CD4-positive, CD25-positive, alpha-beta regulatory T cell (primary cell): ENCODE data around the gene ATP6V1E1. TPM values are rescaled to one million over a fixed set of nuclear protein-coding genes. Genes with fewer than 3 reads are reported as not detected.
A peak's percentile ranks its signal among the peaks of the same experiment; 100 is the strongest.

ENCODE experiments used
- ATAC-seq, 2 donors: fragments of 150-1000 bp; cut with Tn5 transposase; one replicate each; pipeline ENCODE4 v1.10.0; 2021; ENCODE audit warnings: low read depth in 2 of 2, moderate number of reproducible peaks in 2 of 2, moderate library complexity in 1 of 2
- DNase-seq, 3 donors: peaks; one replicate each; pipeline versions ENCODE4 v3.0.0 to v3.0.0-alpha.2; 2012 to 2022; ENCODE audit warnings: mixed read lengths in 1 of 3
- H3K27ac ChIP-seq: one replicate; pipeline ENCODE4 v1.7.0; 2013; ENCODE audit warnings: mild to moderate bottlenecking, low read length; ENCODE audit not compliant: insufficient read depth, poor library complexity, severe bottlenecking
- H3K27me3 ChIP-seq: one replicate; pipeline ENCODE4 v1.7.0; 2013; ENCODE audit warnings: low read length; ENCODE audit not compliant: control insufficient read depth, insufficient read depth
- H3K36me3 ChIP-seq: one replicate; pipeline ENCODE4 v1.7.0; 2013; ENCODE audit warnings: mild to moderate bottlenecking, low read length, moderate library complexity; ENCODE audit not compliant: control insufficient read depth, insufficient read depth
- H3K4me1 ChIP-seq: 2 replicates; pipeline ENCODE4 v1.7.0; 2013; ENCODE audit warnings: mild to moderate bottlenecking, low read length; ENCODE audit not compliant: insufficient read depth, control insufficient read depth, poor library complexity, severe bottlenecking
- H3K4me3 ChIP-seq: one replicate; pipeline ENCODE4 v1.7.0; 2013; ENCODE audit warnings: low read depth, mild to moderate bottlenecking, low read length, moderate library complexity
- H3K9me3 ChIP-seq, 2 experiments: 1 replicate in 1 of 2; 2 replicates in 1 of 2; pipeline ENCODE4 v1.7.0; 2013; ENCODE audit warnings: low read length in 2 of 2, mild to moderate bottlenecking in 1 of 2, moderate library complexity in 1 of 2; ENCODE audit not compliant: control insufficient read depth in 2 of 2
- H3K27ac Mint-ChIP-seq, 3 donors: one replicate each; pipeline ENCODE4 v1.8.0; 2020 to 2022; ENCODE audit warnings: mild to moderate bottlenecking in 3 of 3, mixed read lengths in 3 of 3, moderate library complexity in 2 of 3
- H3K27me3 Mint-ChIP-seq: one replicate; pipeline ENCODE4 v1.8.0; 2022; ENCODE audit warnings: mild to moderate bottlenecking, mixed read lengths
- H3K36me3 Mint-ChIP-seq: one replicate; pipeline ENCODE4 v1.8.0; 2020; ENCODE audit warnings: mixed read lengths
- H3K4me1 Mint-ChIP-seq, 4 donors: one replicate each; pipeline ENCODE4 v1.8.0; 2020 to 2022; ENCODE audit warnings: mixed read lengths in 4 of 4, mild to moderate bottlenecking in 1 of 4
- H3K4me3 Mint-ChIP-seq, 4 donors: one replicate each; pipeline ENCODE4 v1.8.0; 2020 to 2022; ENCODE audit warnings: mild to moderate bottlenecking in 4 of 4, mixed read lengths in 4 of 4, moderate library complexity in 3 of 4
- H3K9me3 Mint-ChIP-seq, 7 donors: one replicate each; pipeline ENCODE4 v1.8.0; 2020 to 2022; ENCODE audit warnings: mixed read lengths in 7 of 7, mild to moderate bottlenecking in 3 of 7, moderate library complexity in 2 of 7
- polyA plus RNA-seq, 4 donors: library from polyadenylated mRNA; unstranded; fragments of 300-500 nt; fragmentation: Illumina TruSeq; gene quantifications; one replicate each; pipeline ENCODE4 v1.2.3, GENCODE V29; 2021
- total RNA-seq: library from RNA; stranded (reverse); gene quantifications from one replicate; pipeline ENCODE4 v1.2.3, GENCODE V29; 2022

ATP6V1E1 gene
- total and polyA plus RNA-seq, 5 donors from 2014 or later: 68.6 to 138 (median 124) TPM

DNA sequence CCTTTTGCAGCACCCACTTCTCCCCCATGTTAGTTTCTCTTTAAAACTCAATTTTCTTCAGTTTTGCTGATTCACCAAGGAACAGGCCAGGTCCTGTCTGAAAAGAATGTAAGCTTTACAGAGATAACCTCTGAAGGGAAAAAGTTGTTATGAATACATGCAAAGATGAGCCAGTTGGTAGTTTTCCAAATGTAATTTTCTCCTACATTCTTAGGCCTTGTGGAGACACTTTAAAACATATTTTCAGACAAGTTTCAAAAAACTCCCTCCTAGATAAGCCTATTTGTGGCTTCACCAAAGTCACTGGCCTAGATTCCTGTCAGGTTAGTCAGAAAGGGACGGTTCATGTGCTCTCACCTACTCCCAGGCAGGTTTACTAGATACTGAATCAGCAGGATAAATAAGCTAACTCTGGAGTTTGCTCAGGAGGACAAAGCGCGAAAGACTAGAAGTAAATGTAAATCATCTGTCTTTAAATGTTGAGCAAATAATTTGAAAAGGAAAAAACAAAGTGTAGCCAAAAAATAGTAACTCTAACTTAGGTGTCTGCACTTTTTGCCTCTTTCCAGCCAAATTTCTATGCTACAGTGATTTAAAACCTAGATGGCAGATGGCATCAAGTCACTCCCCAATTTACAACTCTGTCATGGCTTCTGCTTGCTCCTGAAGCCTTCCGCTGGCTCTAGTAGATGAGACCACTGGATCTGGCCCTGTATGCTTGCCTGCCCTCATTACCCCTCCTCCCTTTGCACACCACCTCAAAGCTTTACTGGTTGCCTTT, 4.9 kb upstream of the ATP6V1E1 start:
- H3K36me3 Mint-ChIP-seq: no peaks in the 10 kb centered on the region
- ATAC-seq (no peak), DNase-seq (no peak)
- Histone ChIP-seq H3K27me3 (no peaks in the 10 kb centered on the region), H3K4me3 (no peak overlapping the region), H3K27ac (no peak overlapping the region), H3K4me1 (peaks cover 13% of the 10 kb centered on the region), H3K36me3 (no peaks in the 10 kb centered on the region), H3K9me3 (no peaks in the 10 kb centered on the region)
- no peaks in the 10 kb centered on the region for H3K9me3 Mint-ChIP-seq
- H3K27ac Mint-ChIP-seq: no peak overlapping the region
- H3K27me3 Mint-ChIP-seq: no peaks in the 10 kb centered on the region
- H3K4me3 Mint-ChIP-seq: peak overlapping the region in 1 of 4 donors; percentile 13
- H3K4me1 Mint-ChIP-seq: peaks cover 6 to 27% (median 16%) of the 10 kb centered on the region in 4 donors

DNA sequence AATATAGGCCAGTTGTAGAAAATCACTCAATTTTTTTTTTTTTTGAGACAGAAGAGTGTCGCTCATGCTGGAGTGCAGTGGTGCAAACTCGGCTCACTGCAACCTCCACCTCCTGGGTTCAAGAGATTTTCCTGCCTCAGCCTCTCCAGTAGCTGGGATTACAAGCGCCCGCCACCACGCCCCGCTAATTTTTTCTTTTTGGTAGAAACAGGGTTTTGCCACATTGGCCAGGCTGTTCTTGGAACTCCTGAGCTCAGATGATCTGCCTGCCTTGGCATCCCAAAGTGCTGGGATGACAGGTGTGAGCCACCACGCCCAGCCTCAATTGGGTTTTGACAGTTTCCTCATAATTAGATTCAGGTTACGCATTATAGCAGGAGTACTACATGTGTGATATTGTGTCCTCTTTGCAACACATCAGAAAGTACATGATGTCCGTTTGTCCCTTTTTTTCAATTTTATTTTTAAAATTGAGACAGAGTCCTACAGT, 2.6 kb upstream of the ATP6V1E1 start:
- no peak for DNase-seq
- Mint-ChIP-seq H3K4me3 (peak overlapping the region in 2 of 4 donors; percentile 51 to 75), H3K27ac (peak overlapping the region in 1 of 3 donors; percentile 57)

DNA sequence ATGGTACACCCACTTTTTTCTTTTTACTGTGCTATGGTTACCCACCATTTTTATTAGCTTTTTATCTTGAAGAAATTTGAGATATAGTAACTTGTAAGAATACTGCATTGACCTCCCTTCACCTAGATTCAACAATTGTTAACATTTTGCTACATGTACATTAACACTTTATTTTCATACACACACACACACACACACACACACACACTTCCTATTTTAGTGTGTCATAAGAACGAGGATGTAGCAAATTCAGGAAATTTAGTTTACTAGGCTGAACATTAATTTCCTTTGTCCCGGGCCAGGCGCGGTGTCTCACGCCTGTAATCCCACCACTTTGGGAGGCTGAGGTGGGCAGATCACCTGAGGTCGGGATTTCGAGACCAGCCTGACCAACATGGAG, 1.1 kb upstream of the ATP6V1E1 start:
- DNase-seq (peak in 1 of 3 donors; percentile 4), ATAC-seq (no peak)
- no peaks in the 10 kb centered on the region for H3K9me3 ChIP-seq
- peak overlapping the region; percentile 23 to 99 (median 98) for H3K27ac Mint-ChIP-seq
- no peaks in the 10 kb centered on the region for H3K27me3 ChIP-seq
- H3K36me3 ChIP-seq: no peaks in the 10 kb centered on the region
- H3K4me3 Mint-ChIP-seq: peak overlapping the region; percentile 52 to 99 (median 95)
- H3K27me3 Mint-ChIP-seq: no peaks in the 10 kb centered on the region
- H3K9me3 Mint-ChIP-seq: no peaks in the 10 kb centered on the region
- H3K27ac ChIP-seq: peak overlapping the region; percentile 93
- peak overlapping the region; percentile 99 for H3K4me3 ChIP-seq
- peaks cover 24% of the 10 kb centered on the region for H3K4me1 ChIP-seq
- peaks cover 0 to 40% (median 18%) of the 10 kb centered on the region in 4 donors for H3K4me1 Mint-ChIP-seq
- peaks cover 3% of the 10 kb centered on the region for H3K36me3 Mint-ChIP-seq

More for the DNA sequence above, 2.6 kb upstream of the ATP6V1E1 start:
- no peak overlapping the region for H3K4me3 ChIP-seq
- no peaks in the 10 kb centered on the region for H3K27me3 Mint-ChIP-seq
- H3K27ac ChIP-seq: no peak overlapping the region
- no peaks in the 10 kb centered on the region for H3K36me3 ChIP-seq
- ATAC-seq: no peak
- H3K9me3 ChIP-seq: no peaks in the 10 kb centered on the region
- no peaks in the 10 kb centered on the region for H3K9me3 Mint-ChIP-seq
- H3K27me3 ChIP-seq: no peaks in the 10 kb centered on the region
- H3K4me1 ChIP-seq: peaks cover 16% of the 10 kb centered on the region
- peaks cover 0 to 27% (median 9%) of the 10 kb centered on the region in 4 donors for H3K4me1 Mint-ChIP-seq
- no peaks in the 10 kb centered on the region for H3K36me3 Mint-ChIP-seq

DNA sequence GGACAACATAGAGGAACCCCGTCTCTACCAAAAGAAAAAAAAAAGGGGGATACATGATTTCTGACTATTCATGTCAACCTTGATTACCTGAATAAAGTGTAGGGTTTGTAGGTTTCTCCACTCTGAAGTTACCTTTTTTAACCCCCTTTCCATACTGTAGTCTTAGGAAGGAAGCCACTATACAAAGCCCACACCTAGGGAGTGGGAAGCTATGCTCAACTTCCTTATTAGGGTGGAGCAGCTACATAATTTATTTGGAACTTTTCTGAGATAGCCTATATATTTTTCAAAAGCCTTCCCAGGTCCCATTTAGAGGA, 582 bp upstream of the ATP6V1E1 start:
- Histone ChIP-seq H3K4me1 (peaks cover 24% of the 10 kb centered on the region), H3K4me3 (peak overlapping the region; percentile 99), H3K27ac (peak overlapping the region; percentile 93), H3K27me3 (no peaks in the 10 kb centered on the region), H3K9me3 (no peaks in the 10 kb centered on the region), H3K36me3 (no peaks in the 10 kb centered on the region)
- DNase-seq (no peak), ATAC-seq (no peak)
- peaks cover under 1 to 45% (median 20%) of the 10 kb centered on the region in 4 donors for H3K4me1 Mint-ChIP-seq
- H3K4me3 Mint-ChIP-seq: peak overlapping the region; percentile 93 to 99 (median 98)
- H3K9me3 Mint-ChIP-seq: no peaks in the 10 kb centered on the region
- peaks cover 4% of the 10 kb centered on the region for H3K36me3 Mint-ChIP-seq
- H3K27me3 Mint-ChIP-seq: no peaks in the 10 kb centered on the region
- H3K27ac Mint-ChIP-seq: peak overlapping the region; percentile 98 to 100 (median 99)

DNA sequence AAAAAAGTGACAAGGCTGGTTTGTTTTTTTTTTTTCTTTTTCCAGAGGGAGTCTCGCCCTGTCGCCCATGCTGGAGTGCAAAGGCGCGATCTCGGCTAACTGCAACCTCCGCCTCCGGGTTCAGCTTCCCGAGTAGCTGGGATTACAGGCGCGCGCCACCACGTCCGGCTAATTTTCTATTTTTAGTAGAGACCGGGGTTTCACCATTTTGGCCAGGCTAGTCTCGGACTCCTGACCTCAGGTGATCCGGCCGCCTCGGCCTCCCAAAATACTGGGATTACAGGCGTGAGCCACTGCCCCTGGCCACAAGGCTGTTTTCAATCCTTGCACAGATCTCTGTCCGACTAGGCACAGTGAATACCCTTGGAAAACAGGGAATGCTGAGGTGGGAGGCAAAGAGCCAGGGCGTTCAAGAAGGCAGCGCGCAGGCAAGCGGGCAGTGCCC, 566 bp downstream of the ATP6V1E1 start:
- H3K36me3 ChIP-seq: peaks cover 5% of the 10 kb centered on the region
- Mint-ChIP-seq H3K9me3 (no peaks in the 10 kb centered on the region), H3K27ac (peak overlapping the region; percentile 98 to 100 (median 99)), H3K36me3 (peaks cover 4% of the 10 kb centered on the region), H3K27me3 (no peaks in the 10 kb centered on the region), H3K4me1 (peaks cover 5 to 55% (median 26%) of the 10 kb centered on the region in 4 donors), H3K4me3 (peak overlapping the region; percentile 93 to 99 (median 98))
- H3K27me3 ChIP-seq: no peaks in the 10 kb centered on the region
- DNase-seq (no peak), ATAC-seq (no peak)
- peaks cover 24% of the 10 kb centered on the region for H3K4me1 ChIP-seq
- no peaks in the 10 kb centered on the region for H3K9me3 ChIP-seq
- H3K27ac ChIP-seq: peak overlapping the region; percentile 93
- H3K4me3 ChIP-seq: peak overlapping the region; percentile 99

DNA sequence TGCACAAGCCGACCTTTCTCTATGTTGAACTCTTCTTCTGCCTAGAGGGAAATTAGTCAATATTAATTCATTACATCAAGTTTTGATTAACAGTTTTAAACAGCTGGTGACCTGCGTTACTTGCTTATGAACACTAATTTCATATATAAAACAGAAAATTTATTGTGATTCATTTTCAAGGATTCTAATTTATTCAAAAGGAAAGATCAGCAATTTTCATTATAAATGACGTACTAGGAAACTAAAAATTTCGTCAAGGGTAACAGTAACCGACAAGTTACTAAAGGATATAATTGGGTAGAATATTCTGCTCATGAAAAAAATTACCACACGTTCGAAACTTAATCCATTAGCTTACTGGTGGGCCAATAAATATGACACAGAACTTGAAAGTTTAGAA, 15.3 kb downstream of the ATP6V1E1 start:
- H3K27me3 Mint-ChIP-seq: no peaks in the 10 kb centered on the region
- Histone ChIP-seq H3K9me3 (no peaks in the 10 kb centered on the region), H3K36me3 (peaks cover 58% of the 10 kb centered on the region), H3K4me1 (no peaks in the 10 kb centered on the region), H3K27ac (no peak overlapping the region), H3K4me3 (no peak overlapping the region), H3K27me3 (no peaks in the 10 kb centered on the region)
- H3K9me3 Mint-ChIP-seq: no peaks in the 10 kb centered on the region
- no peak for ATAC-seq
- DNase-seq: no peak
- H3K4me1 Mint-ChIP-seq: peaks cover 5 to 24% (median 15%) of the 10 kb centered on the region in 4 donors
- no peak overlapping the region for H3K4me3 Mint-ChIP-seq
- peaks cover 19% of the 10 kb centered on the region for H3K36me3 Mint-ChIP-seq
- no peak overlapping the region for H3K27ac Mint-ChIP-seq

DNA sequence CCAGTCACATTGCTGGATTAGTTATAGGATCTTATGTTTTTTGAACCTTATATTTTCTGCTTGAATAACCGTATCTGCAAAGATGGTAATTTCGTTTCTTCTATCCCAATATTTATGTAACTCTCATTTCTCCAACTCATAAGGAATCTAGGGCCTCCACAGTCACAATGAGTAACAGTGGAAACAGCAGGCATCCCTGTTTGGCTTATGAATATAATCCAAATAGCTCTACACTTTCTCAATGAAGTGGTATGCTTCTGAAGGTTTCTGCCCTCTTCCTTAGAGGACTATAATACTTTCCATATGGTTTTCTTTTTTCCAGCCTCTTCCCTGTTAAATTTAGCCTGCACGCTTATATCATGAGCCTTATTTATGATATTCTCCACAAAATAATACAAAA, 16.5 kb downstream of the ATP6V1E1 start:
- peaks cover 16% of the 10 kb centered on the region for H3K36me3 Mint-ChIP-seq
- H3K27ac Mint-ChIP-seq: no peak overlapping the region
- no peak overlapping the region for H3K27ac ChIP-seq
- H3K4me3 Mint-ChIP-seq: no peak overlapping the region
- DNase-seq (no peak), ATAC-seq (no peak)
- no peaks in the 10 kb centered on the region for H3K4me1 ChIP-seq
- H3K9me3 ChIP-seq: no peaks in the 10 kb centered on the region
- no peak overlapping the region for H3K4me3 ChIP-seq
- H3K9me3 Mint-ChIP-seq: no peaks in the 10 kb centered on the region
- H3K4me1 Mint-ChIP-seq: peaks cover 5 to 22% (median 15%) of the 10 kb centered on the region in 4 donors
- H3K27me3 Mint-ChIP-seq: no peaks in the 10 kb centered on the region
- peaks cover 56% of the 10 kb centered on the region for H3K36me3 ChIP-seq
- no peaks in the 10 kb centered on the region for H3K27me3 ChIP-seq
